DND-41 (cell line): ENCODE results near the gene MFSD12.

Experiments
- ATAC-seq: fragments of 200-7000 bp; cut with Tn5 transposase; 3 replicates; pipeline ENCODE4 v1.9.1; 2021; ENCODE audit warnings: low read depth; ENCODE audit not compliant: insufficient read depth
- DNase-seq: peaks from one replicate; pipeline ENCODE4 v3.0.0-alpha.2; 2020
- H2AFZ ChIP-seq: 2 replicates; pipeline ENCODE4 v1.6.0; 2012; ENCODE audit warnings: low read depth, low read length
- H3K27ac ChIP-seq: 2 replicates; pipeline ENCODE4 v1.5.1; 2012; ENCODE audit warnings: low read length, inconsistent platforms
- H3K27me3 ChIP-seq: fragments of 200-600 bp; sonication (generic); 2 replicates; pipeline ENCODE4 v1.6.0; 2012; ENCODE audit warnings: low read length, mild to moderate bottlenecking, inconsistent platforms; ENCODE audit not compliant: insufficient read depth, poor library complexity
- H3K36me3 ChIP-seq: 2 replicates; pipeline ENCODE4 v1.5.1; 2012; ENCODE audit warnings: low read length, inconsistent platforms; ENCODE audit not compliant: insufficient read depth
- H3K4me1 ChIP-seq: 2 replicates; pipeline ENCODE4 v1.5.1; 2012; ENCODE audit warnings: mild to moderate bottlenecking, low read length; ENCODE audit not compliant: insufficient read depth
- H3K4me2 ChIP-seq: 2 replicates; pipeline ENCODE4 v1.6.0; 2012; ENCODE audit warnings: mild to moderate bottlenecking, moderate library complexity, low read length, inconsistent platforms; ENCODE audit not compliant: insufficient read depth
- H3K4me3 ChIP-seq, 2 experiments: fragments of 200-600 bp in 1 of 2; shearing (Covaris generic) in 1 of 2; 2 replicates each; pipeline ENCODE4 v1.5.1; 2012 to 2016; ENCODE audit warnings: inconsistent platforms in 2 of 2, low read length in 2 of 2, mild to moderate bottlenecking in 2 of 2, low read depth in 1 of 2, moderate library complexity in 1 of 2
- H3K79me2 ChIP-seq: 2 replicates; pipeline ENCODE4 v1.6.0; 2012; ENCODE audit warnings: low read length, inconsistent platforms; ENCODE audit not compliant: insufficient read depth
- H3K9ac ChIP-seq: 2 replicates; pipeline ENCODE4 v1.6.0; 2012; ENCODE audit warnings: low read depth, mild to moderate bottlenecking, inconsistent platforms, low read length, moderate library complexity
- H3K9me3 ChIP-seq: 2 replicates; pipeline ENCODE4 v1.5.1; 2012; ENCODE audit warnings: low read length, moderate library complexity, mild to moderate bottlenecking, inconsistent platforms; ENCODE audit not compliant: insufficient read depth, severe bottlenecking
- H4K20me1 ChIP-seq: 2 replicates; pipeline ENCODE4 v1.6.0; 2012; ENCODE audit warnings: low read length; ENCODE audit not compliant: insufficient read depth
- CTCF ChIP-seq: IDR thresholded peaks from 2 replicates; pipeline ENCODE4 v1.5.1; 2012; ENCODE audit warnings: borderline replicate concordance, low read length, moderate library complexity, mild to moderate bottlenecking; ENCODE audit not compliant: poor library complexity, severe bottlenecking; ENCODE audit errors: extremely low read depth
- EZH2 ChIP-seq: IDR thresholded peaks from 3 replicates; pipeline ENCODE4 v1.6.1; 2012; ENCODE audit warnings: borderline replicate concordance, low read depth, mild to moderate bottlenecking, moderate library complexity, low read length, inconsistent platforms; ENCODE audit not compliant: severe bottlenecking

The MFSD12 gene

GRCh38 chr19:3575949-3576673, 18.7 kb upstream of the MFSD12 start:
- DNase-seq (no peak), ATAC-seq (no peak)
- TF ChIP-seq EZH2 (no peak), CTCF (no peak)
- Histone ChIP-seq H3K9ac (no peak overlapping the region), H3K4me2 (no peak overlapping the region), H4K20me1 (0 out of 2 replicates have a peak, but pooled peaks cover 5% of the 10 kb centered on the region), H3K9me3 (no peaks in the 10 kb centered on the region), H3K36me3 (peaks cover 27% of the 10 kb centered on the region), H3K27ac (no peak overlapping the region), H3K27me3 (no peaks in the 10 kb centered on the region), H3K4me3 (no peak overlapping the region), H2AFZ (no peak overlapping the region), H3K79me2 (peaks cover 9% of the 10 kb centered on the region), H3K4me1 (peaks cover 16% of the 10 kb centered on the region)

GRCh38 chr19:3575260-3575741, 17.9 kb upstream of the MFSD12 start:
- H3K4me2 ChIP-seq: no peak overlapping the region
- peaks cover 16% of the 10 kb centered on the region for H3K4me1 ChIP-seq
- TF ChIP-seq EZH2: no peak
- TF ChIP-seq CTCF: no peak
- H3K9me3 ChIP-seq: no peaks in the 10 kb centered on the region
- H4K20me1 ChIP-seq: 0 out of 2 replicates have a peak, but pooled peaks cover 5% of the 10 kb centered on the region
- H3K27me3 ChIP-seq: no peaks in the 10 kb centered on the region
- peaks cover 9% of the 10 kb centered on the region for H3K79me2 ChIP-seq
- ATAC-seq (no peak), DNase-seq (no peak)
- no peak overlapping the region for H3K4me3 ChIP-seq
- no peak overlapping the region for H3K27ac ChIP-seq
- no peak overlapping the region for H3K9ac ChIP-seq
- peaks cover 27% of the 10 kb centered on the region for H3K36me3 ChIP-seq
- no peak overlapping the region for H2AFZ ChIP-seq

- DNase-seq (peak; percentile 95), ATAC-seq (peak; percentile 17)
- H3K36me3 ChIP-seq: peaks cover 27% of the 10 kb centered on the region
- H3K79me2 ChIP-seq: peaks cover 9% of the 10 kb centered on the region
- H3K9me3 ChIP-seq: no peaks in the 10 kb centered on the region
- H3K9ac ChIP-seq: peak overlapping the region; percentile 75; the same call in 1 of the 2 replicates
- no peak for TF ChIP-seq CTCF
- no peak for TF ChIP-seq EZH2
- H4K20me1 ChIP-seq: 0 out of 2 replicates have a peak, but pooled peaks cover 5% of the 10 kb centered on the region
- H3K4me3 ChIP-seq: peak overlapping the region; percentile 76 to 93; a peak in 3 of 4 replicates
- H2AFZ ChIP-seq: no peak overlapping the region
- no peak overlapping the region for H3K27ac ChIP-seq
- H3K4me2 ChIP-seq: peak overlapping the region; percentile 74
- peaks cover 16% of the 10 kb centered on the region for H3K4me1 ChIP-seq
- no peaks in the 10 kb centered on the region for H3K27me3 ChIP-seq
These were observed 16.7 kb upstream of the MFSD12 start for GRCh38 chr19:3573858-3574637.
